GM11168 (cell line): Measurements from ENCODE around the gene OCA2.
"Not testable (repeated sequence)": the region's sequence is repeated elsewhere in the genome, so short reads cannot be mapped to it uniquely, and the experiment has no call there.

ENCODE experiments used
- in situ Hi-C: fragments of 300-500 bp; cut with MboI; formaldehyde crosslinking; loops from one replicate; pipeline ENCODE4 v1.12.0; 2022; ENCODE audit warnings: low sequenced_read_pairs; ENCODE audit not compliant: unreplicated experiment

Gene OCA2

DNA sequence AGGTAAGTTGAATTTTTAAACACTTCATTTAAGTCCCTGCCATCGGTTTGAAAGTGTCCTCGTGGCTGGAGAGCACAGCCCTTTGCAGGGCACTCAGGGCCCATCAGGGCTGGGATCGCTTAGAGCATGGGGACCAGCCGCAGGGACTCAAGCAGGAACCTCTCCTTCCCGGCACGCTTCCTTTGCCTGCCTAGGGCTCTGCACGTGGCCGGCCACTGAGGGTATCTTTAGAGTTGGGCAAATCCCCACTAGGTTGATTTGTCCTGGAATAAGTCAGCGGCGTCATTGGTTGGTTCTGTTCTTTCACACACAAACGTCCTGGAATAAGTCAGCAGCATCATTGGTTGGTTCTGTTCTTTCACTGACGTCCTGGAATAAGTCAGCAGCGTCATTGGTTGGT is 131.6 kb downstream of the OCA2 start:
- in situ Hi-C loops = no loop called here

DNA sequence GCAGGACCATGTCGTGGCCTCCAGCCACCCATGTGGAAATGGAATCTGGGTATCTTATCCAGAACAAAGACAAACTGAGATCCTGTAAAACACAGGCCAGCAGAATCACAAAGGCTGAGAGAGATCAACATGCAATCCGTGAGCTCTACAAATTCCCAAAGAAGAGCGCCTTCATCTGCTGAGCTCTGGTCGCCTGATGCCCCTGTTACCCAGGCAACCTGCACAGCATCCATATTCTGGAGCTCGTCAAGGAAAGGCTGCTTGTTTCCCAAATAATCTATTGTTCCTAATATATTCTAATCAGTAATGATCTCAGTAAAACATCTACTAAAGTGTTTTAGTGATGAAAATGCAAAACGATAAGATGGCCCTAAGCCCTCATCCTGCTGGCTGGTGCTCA is 133.6 kb downstream of the OCA2 start:
- in situ Hi-C loops = no loop called here

DNA sequence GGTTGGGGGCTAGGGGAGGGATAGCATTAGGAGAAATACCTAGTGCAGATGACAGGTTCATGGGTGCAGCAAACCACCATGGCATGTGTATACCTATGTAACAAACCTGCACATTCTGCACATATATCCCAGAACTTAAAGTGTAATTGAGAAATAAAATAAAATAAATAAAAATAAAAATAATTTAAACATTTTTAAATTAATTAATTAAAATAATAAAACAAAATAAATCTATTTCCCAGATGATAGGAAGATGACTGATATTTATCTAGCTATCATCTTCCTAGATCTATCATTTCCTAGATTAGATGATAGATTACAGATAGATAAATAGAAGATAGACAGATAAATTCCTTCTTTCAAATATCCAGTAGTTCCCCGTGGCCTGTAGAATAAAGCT is 137.3 kb downstream of the OCA2 start:
- in situ Hi-C loops = no loop called here

DNA sequence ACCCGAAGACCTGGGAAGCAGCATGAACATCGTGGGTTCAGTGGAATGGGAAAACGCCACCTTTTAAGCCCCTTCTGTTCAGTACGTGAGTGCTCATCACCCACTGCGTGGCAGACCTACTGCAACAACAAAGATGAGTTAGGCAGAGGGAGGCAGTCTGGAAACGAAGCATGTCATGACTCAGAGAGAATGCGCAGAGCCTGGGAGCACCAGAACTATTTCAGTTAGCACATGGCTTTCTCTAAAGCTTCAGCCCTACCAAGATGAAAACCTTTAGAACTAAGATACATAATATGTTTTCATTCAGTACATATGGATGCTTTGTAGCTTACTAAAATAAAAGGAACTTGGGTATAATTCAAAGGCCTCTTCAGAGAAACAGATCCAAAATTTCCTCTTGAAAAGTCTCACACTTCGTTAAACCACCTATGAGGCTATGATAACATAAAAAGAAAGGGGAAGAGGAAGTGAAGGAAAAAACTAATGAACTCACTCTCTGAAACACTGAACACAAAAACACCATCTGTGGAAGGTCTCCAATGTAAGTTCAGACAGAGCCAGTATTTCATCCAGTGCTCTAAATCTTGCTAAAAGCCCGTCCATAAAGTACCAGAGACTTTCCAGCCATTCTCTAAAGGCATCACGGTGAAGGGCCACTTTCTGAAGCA is 140.1 kb downstream of the OCA2 start:
- in situ Hi-C loops = no loop called here

DNA sequence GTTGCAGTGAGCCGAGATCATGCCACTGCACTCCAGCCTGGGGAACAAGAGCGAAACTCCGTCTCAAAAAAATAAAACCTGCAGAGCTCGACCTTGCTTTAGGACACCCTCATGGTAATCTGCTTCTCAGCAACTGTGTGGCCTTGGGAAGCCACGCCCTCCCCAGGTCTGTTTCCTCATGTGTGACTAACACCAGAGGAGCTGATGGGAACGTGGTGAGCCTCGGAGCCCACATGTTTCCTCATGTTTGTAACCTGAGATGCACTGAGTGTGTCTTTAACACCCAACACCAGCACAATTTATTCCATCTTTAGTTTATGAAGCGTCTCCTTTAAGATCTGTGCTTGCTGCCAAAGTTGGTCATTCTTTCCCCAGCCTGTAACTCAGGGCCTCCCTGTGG is 142.8 kb downstream of the OCA2 start:
- in situ Hi-C loops = no loop called here

DNA sequence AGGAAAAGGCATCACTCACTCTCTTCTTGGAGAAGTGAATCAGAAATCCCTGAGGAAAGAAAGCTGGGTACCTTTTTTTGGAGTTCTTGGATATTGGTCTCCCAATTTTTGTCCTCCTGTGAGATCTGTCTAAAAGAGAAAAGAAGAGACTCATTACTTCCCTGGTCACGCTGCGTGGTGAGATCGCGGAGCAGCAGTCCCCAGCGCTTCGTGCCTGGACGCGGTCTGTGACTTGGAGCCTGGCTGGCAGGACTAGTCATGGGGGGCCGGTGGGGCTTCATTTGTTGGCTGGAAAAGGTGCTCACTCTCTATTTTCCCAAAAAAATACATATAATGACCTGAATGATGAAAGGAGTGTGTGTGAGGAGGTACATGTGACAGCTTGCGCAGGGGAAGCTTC is 144.0 kb downstream of the OCA2 start:
- in situ Hi-C loops = no loop called here

DNA sequence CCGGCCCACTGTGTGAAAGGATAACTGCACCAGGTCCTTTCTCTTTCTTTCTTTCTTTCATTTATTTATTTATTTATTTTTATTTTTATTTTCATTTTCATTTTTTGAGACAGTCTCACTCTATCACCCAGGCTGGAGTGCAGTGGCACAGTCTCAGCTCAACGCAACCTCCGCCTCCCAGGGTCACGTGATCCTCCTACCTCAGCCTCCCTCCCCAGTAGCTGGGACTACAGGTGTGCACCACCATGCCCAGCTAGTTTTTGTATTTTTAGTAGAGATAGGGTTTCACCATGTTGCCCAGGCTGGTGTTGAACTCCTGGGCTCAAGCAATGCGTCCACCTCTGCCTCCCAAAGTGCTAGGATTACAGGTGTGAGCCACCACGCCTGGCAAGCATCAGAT is 146.5 kb downstream of the OCA2 start:
- in situ Hi-C loops = not testable (repeated sequence)

DNA sequence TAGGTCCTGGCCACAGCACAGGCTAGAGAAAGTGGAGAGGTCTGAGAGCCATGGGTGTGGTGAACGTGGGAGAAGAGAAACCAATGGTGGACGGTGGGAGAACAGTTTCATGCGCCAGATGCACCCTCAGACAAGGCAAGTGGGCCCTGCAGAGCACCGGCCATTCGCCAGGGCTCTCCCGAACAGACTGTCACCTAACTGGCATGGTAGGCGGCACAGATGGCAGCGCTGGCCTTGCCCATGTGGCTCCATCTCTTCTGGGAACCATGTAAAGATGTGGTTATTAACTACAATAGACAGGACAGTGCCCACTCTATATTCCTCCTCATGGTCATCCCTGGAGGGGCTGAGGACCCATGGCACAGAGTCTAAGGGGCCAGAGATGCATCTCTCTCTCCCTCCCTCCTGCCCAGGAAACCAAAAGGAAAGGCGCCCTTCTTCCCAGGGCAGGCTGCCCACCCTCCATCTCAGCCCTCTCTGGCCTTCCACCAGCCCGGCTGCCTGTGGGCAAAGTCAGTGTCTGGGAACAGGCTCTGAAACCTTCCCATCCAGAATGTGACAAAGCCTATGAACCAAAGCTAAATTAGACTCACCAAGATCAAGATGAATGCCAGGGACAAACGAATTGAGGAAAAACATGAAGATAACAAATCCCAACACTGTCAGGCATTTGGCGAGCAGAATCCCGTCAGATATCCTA is 147.8 kb downstream of the OCA2 start:
- in situ Hi-C loops = no loop called here

DNA sequence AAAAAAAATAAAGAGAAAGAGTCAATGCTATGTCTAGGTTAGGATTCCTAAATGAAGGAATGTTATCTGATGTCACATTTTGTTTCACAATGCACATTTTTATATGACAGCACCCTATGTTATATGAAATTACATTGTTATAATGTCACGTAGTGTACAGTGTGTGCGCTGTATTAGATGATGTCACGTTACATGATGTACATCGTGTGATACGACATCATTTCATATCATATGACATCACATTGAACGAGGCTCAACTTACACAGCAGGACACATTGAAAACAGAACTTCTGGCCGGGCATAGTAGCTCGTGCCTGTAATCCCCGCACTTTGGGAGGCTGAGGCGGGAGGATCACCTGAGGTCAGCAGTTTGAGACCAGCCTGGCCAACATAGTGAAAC is 150.0 kb downstream of the OCA2 start:
- in situ Hi-C loops = no loop called here

DNA sequence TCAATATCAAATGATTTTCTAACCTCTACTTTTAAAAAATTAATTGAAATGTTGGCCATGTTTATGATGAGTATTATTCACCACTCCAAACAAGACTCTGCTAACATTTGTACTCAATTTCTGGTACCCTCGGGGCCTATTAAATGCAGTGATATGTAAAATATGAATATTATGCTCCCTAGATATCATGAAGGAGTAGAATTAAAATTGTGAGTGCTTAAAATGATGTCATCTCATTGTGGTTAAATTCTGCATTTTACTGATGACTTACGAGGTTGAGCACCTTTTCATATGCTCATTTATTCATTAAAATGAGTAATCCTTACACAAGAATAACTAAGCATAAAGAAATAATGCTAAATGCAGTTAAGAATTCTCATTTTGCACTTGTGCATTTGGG is 159.9 kb downstream of the OCA2 start:
- in situ Hi-C loops = no loop called here

DNA sequence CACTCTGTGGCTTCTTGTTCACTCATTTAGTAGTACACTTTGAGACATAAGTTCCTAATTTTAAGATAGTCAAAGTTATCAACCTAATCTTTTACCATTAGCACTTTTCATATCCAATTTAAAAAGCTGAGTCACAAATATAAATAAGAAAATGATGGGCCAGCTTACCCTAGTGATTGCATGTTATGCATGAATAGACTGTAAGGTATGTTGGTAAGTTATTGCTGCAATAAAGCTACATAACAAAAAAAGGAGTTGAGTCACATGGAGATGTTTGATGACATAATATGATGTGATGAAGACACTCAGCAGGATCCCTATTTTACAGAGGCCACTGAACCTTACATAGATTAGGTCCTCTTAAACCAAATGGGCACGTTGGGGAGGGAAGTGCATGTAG is 161.3 kb downstream of the OCA2 start:
- in situ Hi-C loops = no loop called here

DNA sequence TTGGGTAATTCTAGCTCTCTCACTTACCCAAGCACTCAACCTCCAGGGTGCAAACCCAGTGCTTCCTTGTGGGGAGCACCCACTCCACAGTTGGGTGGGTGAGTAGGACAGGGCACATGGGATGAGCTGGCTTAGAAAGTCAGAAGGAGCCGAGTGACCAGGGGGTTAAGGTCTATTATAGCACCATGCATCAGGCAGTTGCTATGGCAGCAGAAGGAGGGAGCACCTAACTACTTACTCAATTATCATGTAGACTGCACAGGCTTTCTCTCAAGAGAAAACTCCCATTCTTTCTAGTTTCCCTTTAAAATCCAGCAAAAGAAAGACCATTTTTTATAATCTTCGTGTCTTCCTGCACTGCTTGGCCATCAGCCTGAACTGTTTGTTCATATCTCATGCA is 163.0 kb downstream of the OCA2 start:
- in situ Hi-C loops = no loop called here

DNA sequence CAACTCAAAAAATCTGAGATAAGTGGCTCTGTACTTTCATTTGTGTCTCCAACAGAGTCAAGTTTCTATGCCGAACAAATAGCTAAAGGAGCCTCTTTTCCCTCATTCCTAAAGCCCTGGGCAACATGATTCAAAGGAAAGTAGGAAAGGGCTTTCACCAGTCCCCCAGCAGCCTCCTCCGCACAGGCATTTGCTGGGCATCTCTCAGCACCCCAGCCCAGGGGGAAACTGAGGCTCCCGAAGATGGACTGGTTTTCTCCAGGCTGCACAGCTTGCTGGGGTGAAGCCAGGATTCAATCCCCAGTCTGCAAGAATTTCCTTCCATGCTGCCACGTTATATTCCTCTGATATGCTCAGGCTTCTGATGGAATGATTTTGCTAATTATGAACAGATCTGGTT is 163.8 kb downstream of the OCA2 start:
- in situ Hi-C loops = no loop called here

DNA sequence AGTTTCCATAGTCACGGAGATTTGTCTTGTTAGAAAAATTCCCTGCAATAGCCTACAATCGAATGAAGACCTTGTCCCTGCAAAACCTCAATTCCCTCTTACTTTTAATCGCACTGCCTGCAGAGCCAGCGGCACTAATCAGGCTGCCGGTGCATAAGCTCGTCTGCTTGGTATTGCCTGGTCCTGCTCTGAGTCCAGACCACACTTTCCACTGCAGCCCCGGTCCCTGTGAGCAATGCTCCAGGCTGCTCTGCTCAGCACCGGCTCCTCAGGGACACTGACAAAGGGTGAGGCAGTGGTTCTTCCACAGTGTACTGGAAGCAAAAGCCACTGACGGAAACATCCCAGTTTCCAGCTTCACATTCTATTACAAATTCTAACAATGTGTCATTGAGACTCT is 164.3 kb downstream of the OCA2 start:
- in situ Hi-C loops = no loop called here

DNA sequence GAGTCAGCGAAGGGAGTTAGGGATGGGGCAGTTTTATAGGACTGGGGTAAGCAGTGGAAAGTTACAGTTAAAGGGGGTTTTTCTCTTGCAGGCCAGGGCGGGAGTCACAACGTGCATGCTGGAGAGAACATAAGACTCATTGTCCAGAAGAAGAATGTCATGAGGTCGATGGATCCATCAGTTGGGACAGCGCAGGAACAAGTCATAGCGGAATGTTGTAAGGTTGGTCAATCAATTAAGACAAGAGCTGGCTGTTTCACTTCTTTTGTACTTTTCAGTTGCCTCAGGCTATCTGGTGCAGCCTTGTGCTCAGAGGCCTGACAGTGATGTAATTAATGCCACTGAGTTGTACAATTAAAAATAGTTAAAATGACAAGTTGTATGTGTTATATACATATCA is 165.6 kb downstream of the OCA2 start:
- in situ Hi-C loops = no loop called here

DNA sequence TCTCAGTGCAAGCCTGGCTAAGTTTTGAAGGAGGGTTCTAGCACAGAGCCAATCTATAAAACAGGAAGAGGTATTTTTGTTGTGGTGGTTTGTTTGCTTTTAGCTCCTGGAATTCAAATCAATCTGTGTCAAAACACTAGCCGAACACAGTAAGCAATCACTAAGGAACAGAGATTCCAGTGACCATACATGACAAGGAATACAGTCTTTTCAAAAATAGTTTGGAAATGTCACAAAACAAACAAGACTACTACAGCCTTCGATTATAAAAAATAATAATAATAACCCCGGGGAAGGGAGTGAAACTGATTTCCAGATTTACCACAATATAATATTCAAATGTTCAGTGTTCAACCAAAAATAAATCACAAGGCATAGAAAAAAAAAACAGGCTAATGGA is 166.5 kb downstream of the OCA2 start:
- in situ Hi-C loops = no loop called here

DNA sequence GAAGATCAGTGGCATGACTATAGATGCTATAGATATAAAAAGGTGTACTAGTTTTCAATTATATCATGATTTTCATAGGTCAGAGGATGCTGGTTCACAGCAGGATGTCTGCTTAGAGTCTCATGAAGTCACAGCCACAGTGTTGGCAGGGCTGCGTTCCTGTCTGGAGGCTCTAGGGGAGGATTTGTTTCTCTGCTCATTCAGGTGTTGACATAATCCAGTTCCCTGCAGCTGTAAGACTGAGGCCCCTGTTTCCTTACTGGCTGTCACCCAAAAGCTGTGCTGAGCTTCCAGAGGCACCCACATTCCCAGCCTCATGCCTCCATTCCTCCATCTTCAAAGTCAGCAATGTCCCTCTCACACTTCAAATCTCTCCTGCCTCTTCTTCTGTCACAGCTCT is 170.7 kb downstream of the OCA2 start:
- in situ Hi-C loops = no loop called here

DNA sequence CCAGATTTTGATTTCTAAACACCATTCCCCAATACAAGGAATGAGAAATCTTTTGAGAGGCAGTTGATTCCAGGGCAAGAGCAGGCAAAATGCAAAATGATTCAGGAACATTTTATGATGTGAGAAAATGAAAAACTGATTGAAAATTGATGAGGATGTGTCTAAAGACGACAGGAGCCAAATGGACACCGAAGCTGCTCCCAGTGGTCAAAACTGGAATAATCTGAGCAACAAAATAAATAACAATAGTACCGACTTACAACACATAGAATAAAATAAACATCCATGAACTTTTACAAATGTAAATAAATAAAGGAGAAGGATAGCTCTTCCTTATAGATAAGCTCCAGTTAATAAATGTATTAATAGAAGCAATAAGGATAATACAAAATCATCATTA is 186.8 kb downstream of the OCA2 start:
- in situ Hi-C loops = no loop called here

DNA sequence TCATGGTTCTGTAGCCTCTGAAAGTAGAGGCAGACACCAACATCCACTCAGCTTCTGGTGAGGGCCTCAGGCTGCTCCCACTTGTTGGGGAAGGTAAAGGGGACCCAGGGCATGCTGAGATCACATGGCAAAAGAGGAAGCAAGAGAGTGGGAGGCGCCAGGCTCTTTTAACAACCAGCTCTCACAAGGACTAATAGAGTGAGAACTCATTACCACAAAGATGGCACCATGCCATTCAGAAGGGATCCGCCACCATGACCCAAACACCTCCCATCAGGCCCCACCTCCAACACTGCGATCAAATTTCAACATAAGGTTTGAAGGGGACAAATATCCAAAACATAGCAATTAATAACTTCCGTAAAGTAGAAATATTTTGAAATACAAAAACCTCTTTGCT is 192.3 kb downstream of the OCA2 start:
- in situ Hi-C loops = no loop called here

DNA sequence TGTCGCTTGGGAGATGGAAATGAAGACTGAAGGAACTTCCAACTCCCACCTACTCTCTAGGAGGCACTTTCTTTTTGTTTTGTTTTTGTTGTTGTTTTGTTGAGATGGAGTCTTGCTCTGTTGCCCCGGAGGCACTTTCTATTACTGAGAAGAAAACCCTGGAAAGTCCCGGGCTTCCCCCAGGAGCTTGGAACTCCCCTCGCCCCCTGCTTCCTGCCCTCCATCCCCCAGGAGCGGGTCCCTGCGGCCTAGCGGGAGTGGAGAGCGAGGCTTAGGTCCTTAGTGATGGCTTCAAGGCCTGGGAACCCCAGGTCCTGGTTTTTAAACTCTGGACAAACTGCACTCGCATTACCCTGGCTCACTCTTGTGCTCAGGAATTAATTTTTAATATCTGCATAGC is 195.7 kb downstream of the OCA2 start:
- in situ Hi-C loops = no loop called here

DNA sequence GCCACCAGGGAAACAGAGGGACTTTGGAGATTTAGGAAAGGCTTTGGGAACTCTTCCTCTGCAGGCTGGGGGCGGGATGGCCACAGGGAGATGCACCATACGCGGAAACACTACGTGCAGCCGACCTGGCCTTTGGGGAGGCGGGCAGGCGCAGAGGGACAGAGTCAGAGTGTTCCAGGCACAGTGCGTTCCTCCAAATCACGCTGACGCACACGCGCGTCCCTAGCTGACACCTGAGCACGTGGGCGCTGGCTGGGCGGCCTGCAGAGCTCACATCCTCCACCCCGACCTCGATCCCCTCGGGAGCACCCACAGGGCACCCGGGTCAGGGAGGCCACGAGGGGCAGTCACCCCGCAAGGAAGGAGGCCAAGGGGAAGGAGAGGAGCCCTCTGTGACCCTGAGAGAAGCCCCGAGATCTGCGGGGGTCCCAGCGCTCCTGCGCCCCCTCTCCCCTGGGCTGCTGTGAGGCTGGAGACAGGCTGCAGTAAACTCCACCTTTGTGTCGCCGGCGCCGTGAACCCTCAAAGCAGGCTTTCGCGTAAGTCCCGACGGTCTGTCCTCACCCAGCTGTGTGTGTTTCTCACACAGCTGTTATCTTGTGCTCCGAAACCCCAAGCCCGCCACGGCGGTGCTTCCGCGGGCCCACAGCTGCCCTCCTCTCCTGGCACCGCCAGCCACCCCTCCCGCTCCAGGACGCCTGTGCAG is 196.3 kb downstream of the OCA2 start:
- in situ Hi-C loops = no loop called here
